Neural progenitor cell (in vitro differentiated cells): ENCODE measurements around the gene CANT1.

Experiments
- EZH2 ChIP-seq: fragments of 200-600 bp; sonication (generic); IDR thresholded peaks from 2 replicates; pipeline ENCODE4 v1.6.1; 2017; ENCODE audit warnings: antibody characterized with exemption, mild to moderate bottlenecking, moderate library complexity
- TF ChIP-seq, protein P1 (sequence below): fragments of 200-600 bp; sonication (generic); IDR thresholded peaks from 2 replicates; pipeline ENCODE4 v1.5.1; 2017; ENCODE audit warnings: antibody characterized with exemption, mild to moderate bottlenecking

DNA sequence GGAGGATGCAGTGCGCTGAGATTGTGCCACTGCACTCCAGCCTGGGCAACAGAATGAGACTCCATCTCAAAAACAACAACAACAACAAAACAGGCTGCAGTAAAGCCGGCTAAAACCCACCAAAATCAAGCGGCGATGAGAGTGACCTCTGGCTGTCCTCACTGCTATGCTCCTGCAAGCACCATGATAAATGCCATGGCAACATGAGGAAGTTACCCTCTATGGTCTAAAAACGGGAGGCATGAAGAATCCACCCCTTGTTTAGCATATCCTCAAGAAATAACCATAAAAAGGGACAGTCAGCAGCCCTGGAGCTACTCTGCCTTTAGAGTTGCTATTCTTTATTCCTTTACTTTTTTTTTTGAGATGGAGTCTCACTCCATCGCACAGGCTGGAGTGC is 21.4 kb downstream of the CANT1 start:
- no peak for TF ChIP-seq EZH2
- TF ChIP-seq, protein P1, sequence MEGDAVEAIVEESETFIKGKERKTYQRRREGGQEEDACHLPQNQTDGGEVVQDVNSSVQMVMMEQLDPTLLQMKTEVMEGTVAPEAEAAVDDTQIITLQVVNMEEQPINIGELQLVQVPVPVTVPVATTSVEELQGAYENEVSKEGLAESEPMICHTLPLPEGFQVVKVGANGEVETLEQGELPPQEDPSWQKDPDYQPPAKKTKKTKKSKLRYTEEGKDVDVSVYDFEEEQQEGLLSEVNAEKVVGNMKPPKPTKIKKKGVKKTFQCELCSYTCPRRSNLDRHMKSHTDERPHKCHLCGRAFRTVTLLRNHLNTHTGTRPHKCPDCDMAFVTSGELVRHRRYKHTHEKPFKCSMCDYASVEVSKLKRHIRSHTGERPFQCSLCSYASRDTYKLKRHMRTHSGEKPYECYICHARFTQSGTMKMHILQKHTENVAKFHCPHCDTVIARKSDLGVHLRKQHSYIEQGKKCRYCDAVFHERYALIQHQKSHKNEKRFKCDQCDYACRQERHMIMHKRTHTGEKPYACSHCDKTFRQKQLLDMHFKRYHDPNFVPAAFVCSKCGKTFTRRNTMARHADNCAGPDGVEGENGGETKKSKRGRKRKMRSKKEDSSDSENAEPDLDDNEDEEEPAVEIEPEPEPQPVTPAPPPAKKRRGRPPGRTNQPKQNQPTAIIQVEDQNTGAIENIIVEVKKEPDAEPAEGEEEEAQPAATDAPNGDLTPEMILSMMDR: no peak
